ENCODE data around the gene HCN2. TPM values are rescaled to one million over a fixed set of nuclear protein-coding genes. Genes with fewer than 3 reads are reported as not detected.

The HCN2 gene
- total RNA-seq, 2 experiments from 2014 or later = 0.18 TPM

DNA sequence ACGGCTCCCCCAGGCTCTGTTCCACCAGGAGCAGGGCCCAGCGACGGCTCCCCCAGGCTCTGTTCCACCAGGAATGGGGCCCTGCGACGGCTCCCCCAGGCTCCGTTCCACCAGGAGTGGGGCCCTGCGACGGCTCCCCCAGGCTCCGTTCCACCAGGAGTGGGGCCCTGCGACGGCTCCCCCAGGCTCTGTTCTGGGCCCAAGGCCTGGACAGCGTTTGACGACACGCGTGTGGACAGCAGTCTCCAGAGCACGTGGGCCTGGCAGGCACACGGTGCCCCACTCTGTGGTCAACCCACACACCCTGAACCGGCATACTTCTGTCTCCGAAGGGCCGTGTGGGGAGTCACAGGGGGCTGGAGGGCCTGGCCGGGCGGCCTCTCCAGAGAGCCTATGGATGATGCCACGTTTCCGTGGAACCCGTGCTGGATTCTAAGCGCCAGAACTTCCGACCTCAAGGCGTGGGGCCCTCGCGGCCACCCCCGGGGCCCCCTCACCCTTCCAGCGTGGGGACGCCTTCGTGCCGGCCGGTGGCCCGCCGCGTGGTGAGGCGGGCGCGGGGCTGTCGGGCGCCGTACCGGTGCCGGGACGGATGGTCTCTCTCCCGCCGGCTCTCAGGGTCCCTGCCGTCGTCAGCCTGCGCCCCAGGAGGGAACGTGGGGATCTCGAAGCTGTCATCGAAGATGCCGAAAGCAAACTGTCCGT, 61.6 kb downstream of the HCN2 start:
- CTCF ChIA-PET = no interaction called here

DNA sequence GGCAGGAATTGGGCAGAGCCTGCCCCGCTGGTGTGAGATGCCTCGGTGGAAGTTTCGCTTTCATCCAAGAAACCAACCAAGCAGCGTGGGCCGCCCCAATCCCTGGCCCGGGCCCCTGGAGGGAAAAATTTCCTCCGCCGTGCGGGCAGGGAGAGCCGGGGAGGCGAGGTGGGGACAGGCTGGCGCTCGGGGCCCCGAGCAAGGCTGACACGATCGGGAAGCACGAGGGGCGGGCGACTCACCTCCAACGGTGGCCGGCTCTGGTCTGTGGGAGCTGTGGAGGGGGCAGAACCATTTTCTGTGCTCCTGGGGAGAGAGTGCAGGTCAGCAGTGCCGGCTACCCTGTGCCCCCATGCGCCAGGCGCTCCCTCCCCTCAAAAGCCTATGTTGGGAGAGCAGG, 62.3 kb downstream of the HCN2 start:
- no peak overlapping the region for H3K4me3 Mint-ChIP-seq
- no peaks in the 10 kb centered on the region for H3K9me3 Mint-ChIP-seq
- H3K36me3 Mint-ChIP-seq (ENCODE audit: low read depth) = peaks cover 20% of the 10 kb centered on the region
- H3K27me3 Mint-ChIP-seq = no peaks in the 10 kb centered on the region
- intact Hi-C loops (cut with micrococcal nuclease) = no loop called here
- POLR2A ChIA-PET = no interaction called here
- H3K4me1 Mint-ChIP-seq (ENCODE audit: low read depth) = peaks cover 17% of the 10 kb centered on the region
- CTCF ChIA-PET = no interaction called here
- ATAC-seq (no peak), DNase-seq (no peak)
- no peak overlapping the region for H3K27ac Mint-ChIP-seq
- TF ChIP-seq, protein P1, sequence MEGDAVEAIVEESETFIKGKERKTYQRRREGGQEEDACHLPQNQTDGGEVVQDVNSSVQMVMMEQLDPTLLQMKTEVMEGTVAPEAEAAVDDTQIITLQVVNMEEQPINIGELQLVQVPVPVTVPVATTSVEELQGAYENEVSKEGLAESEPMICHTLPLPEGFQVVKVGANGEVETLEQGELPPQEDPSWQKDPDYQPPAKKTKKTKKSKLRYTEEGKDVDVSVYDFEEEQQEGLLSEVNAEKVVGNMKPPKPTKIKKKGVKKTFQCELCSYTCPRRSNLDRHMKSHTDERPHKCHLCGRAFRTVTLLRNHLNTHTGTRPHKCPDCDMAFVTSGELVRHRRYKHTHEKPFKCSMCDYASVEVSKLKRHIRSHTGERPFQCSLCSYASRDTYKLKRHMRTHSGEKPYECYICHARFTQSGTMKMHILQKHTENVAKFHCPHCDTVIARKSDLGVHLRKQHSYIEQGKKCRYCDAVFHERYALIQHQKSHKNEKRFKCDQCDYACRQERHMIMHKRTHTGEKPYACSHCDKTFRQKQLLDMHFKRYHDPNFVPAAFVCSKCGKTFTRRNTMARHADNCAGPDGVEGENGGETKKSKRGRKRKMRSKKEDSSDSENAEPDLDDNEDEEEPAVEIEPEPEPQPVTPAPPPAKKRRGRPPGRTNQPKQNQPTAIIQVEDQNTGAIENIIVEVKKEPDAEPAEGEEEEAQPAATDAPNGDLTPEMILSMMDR (IDR thresholded peaks at IDR 0.05) = no peak

More for the DNA sequence above, 61.6 kb downstream of the HCN2 start:
- Mint-ChIP-seq H3K27me3 (no peaks in the 10 kb centered on the region), H3K4me1 (ENCODE audit: low read depth) (peaks cover 15% of the 10 kb centered on the region), H3K27ac (no peak overlapping the region), H3K36me3 (ENCODE audit: low read depth) (peaks cover 18% of the 10 kb centered on the region), H3K4me3 (no peak overlapping the region), H3K9me3 (no peaks in the 10 kb centered on the region)
- TF ChIP-seq, protein P1 (IDR thresholded peaks at IDR 0.05) = no peak
- intact Hi-C loops (cut with micrococcal nuclease) = no loop called here
- POLR2A ChIA-PET = no interaction called here
- no peak for ATAC-seq
- no peak for DNase-seq

- intact Hi-C loops (cut with micrococcal nuclease) = no loop called here
- POLR2A ChIA-PET = no interaction called here
- ATAC-seq (no peak), DNase-seq (no peak)
- CTCF ChIA-PET = no interaction called here
- peaks cover 24% of the 10 kb centered on the region for H3K36me3 Mint-ChIP-seq (ENCODE audit: low read depth)
- no peak overlapping the region for H3K27ac Mint-ChIP-seq
- no peaks in the 10 kb centered on the region for H3K27me3 Mint-ChIP-seq
- H3K4me3 Mint-ChIP-seq = no peak overlapping the region
- TF ChIP-seq, protein P1 (IDR thresholded peaks at IDR 0.05) = no peak
- no peaks in the 10 kb centered on the region for H3K9me3 Mint-ChIP-seq
- peaks cover 22% of the 10 kb centered on the region for H3K4me1 Mint-ChIP-seq (ENCODE audit: low read depth)
These were observed 63.0 kb downstream of the HCN2 start for GRCh38 chr19:652467-653389.

DNA sequence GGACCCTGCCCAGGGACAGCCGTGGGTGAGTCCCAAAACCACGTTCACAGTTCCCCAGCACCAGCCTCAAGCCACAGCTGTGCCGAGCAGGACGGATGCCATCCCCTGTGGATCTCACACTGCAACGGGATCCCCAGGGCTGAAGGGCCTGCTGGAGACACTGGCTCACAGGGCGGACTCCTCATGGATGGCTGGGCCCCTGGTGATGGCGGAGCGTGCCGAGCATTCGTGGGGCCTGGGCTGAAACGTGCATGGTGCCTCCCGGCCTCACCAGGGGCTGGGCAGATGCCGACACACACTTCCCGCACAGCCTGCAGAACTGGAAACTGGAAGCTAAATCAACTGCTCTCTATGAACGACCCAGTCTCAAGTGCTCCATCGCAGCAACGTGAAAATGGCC, 63.7 kb downstream of the HCN2 start:
- ChIA-PET POLR2A (no interaction called here), CTCF (no interaction called here)
- Mint-ChIP-seq H3K4me1 (ENCODE audit: low read depth) (peaks cover 23% of the 10 kb centered on the region), H3K9me3 (no peaks in the 10 kb centered on the region), H3K36me3 (ENCODE audit: low read depth) (peaks cover 24% of the 10 kb centered on the region), H3K4me3 (no peak overlapping the region), H3K27me3 (no peaks in the 10 kb centered on the region), H3K27ac (no peak overlapping the region)
- no peak for ATAC-seq
- intact Hi-C loops (cut with micrococcal nuclease) = no loop called here
- no peak for DNase-seq
- TF ChIP-seq, protein P1 (IDR thresholded peaks at IDR 0.05) = no peak

DNA sequence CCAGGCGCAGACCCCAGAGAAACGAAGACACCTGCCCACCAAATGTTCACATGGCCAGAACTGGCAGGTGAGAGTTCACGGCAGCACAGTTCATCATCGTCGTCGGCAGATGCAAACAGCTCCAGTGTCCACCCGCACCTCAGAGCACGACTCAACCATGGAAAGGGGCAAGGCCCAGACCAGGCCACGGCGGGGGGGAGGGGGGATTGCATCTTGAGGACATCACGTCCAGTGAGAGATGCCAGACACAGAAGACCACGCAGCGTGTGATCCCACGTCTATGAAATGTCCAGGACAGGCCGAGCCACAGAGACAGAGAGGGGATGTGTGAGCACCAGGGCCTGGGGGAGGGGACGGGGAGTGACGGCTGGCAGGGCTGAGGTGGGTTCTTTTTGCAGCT, 66.0 kb downstream of the HCN2 start:
- Mint-ChIP-seq H3K27me3 (no peaks in the 10 kb centered on the region), H3K9me3 (no peaks in the 10 kb centered on the region), H3K36me3 (ENCODE audit: low read depth) (peaks cover 37% of the 10 kb centered on the region), H3K4me3 (no peak overlapping the region), H3K4me1 (ENCODE audit: low read depth) (peaks cover 40% of the 10 kb centered on the region), H3K27ac (peak overlapping the region; percentile 57)
- DNase-seq (no peak), ATAC-seq (no peak)
- TF ChIP-seq, protein P1 (IDR thresholded peaks at IDR 0.05) = no peak
- POLR2A ChIA-PET = no interaction called here
- intact Hi-C loops (cut with micrococcal nuclease) = no loop called here
- CTCF ChIA-PET = no interaction called here
